WERI-Rb-1 (cell line): Measurements from ENCODE around the gene TM9SF4.

Source experiments
- DNase-seq: peaks from one replicate; pipeline ENCODE4 v3.0.0-alpha.2; 2020
- H3K27ac ChIP-seq: fragments of 250-450 bp; sonication (Bioruptor Pico); 2 replicates; pipeline ENCODE4 v1.5.1; 2020; ENCODE audit warnings: mild to moderate bottlenecking, moderate library complexity
- H3K27me3 ChIP-seq: fragments of 250-450 bp; sonication (Bioruptor Pico); 2 replicates; pipeline ENCODE4 v1.5.1; 2021; ENCODE audit warnings: mild to moderate bottlenecking, low read depth, moderate library complexity; ENCODE audit not compliant: insufficient read depth, severe bottlenecking
- H3K36me3 ChIP-seq: fragments of 250-450 bp; sonication (Bioruptor Pico); 2 replicates; pipeline ENCODE4 v1.5.1; 2020; ENCODE audit warnings: mild to moderate bottlenecking, moderate library complexity
- H3K4me3 ChIP-seq: 2 replicates; pipeline ENCODE4 v1.5.1; 2011; ENCODE audit warnings: low read depth, mild to moderate bottlenecking, control low read depth, low read length
- H3K9me3 ChIP-seq: fragments of 250-450 bp; sonication (Bioruptor Pico); 2 replicates; pipeline ENCODE4 v1.5.1; 2021; ENCODE audit warnings: mild to moderate bottlenecking, moderate library complexity; ENCODE audit not compliant: severe bottlenecking
- TF ChIP-seq, protein P1 (sequence below): IDR thresholded peaks from 2 replicates; pipeline ENCODE4 v1.5.1; 2011; ENCODE audit warnings: low read depth, mild to moderate bottlenecking, control low read depth, inconsistent platforms, low read length

The TM9SF4 gene

DNA sequence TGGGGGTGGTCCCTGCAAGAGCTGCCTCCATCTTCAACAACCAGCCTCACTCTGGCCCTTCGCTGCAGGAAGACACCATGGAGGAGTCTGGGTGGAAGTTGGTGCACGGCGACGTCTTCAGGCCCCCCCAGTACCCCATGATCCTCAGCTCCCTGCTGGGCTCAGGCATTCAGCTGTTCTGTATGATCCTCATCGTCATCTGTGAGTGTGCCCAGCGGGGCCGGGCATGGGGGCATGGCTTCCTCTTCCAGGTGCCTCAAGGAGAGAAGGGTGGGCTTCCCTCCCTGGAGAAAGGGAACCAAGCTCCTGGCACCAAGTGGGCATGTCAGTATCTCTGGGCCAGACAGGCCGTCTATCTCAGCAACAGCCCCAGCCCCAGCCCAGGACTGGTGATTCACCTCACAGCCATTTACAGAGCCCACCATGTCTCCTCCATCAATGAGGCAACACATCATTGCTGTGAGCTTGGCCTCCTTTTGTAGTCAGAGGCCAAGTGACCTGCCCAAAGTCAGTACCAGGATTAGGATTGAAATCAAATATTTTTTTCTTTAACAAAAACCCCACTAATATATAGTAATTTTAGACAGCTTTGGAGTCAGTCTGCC is 40.2 kb downstream of the TM9SF4 start:
- TF ChIP-seq, protein P1, sequence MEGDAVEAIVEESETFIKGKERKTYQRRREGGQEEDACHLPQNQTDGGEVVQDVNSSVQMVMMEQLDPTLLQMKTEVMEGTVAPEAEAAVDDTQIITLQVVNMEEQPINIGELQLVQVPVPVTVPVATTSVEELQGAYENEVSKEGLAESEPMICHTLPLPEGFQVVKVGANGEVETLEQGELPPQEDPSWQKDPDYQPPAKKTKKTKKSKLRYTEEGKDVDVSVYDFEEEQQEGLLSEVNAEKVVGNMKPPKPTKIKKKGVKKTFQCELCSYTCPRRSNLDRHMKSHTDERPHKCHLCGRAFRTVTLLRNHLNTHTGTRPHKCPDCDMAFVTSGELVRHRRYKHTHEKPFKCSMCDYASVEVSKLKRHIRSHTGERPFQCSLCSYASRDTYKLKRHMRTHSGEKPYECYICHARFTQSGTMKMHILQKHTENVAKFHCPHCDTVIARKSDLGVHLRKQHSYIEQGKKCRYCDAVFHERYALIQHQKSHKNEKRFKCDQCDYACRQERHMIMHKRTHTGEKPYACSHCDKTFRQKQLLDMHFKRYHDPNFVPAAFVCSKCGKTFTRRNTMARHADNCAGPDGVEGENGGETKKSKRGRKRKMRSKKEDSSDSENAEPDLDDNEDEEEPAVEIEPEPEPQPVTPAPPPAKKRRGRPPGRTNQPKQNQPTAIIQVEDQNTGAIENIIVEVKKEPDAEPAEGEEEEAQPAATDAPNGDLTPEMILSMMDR, result no peak
- Histone ChIP-seq H3K27me3 (no peaks in the 10 kb centered on the region), H3K36me3 (peaks cover 56% of the 10 kb centered on the region), H3K9me3 (no peaks in the 10 kb centered on the region), H3K27ac (no peak overlapping the region), H3K4me3 (no peak overlapping the region)
- DNase-seq, result no peak

DNA sequence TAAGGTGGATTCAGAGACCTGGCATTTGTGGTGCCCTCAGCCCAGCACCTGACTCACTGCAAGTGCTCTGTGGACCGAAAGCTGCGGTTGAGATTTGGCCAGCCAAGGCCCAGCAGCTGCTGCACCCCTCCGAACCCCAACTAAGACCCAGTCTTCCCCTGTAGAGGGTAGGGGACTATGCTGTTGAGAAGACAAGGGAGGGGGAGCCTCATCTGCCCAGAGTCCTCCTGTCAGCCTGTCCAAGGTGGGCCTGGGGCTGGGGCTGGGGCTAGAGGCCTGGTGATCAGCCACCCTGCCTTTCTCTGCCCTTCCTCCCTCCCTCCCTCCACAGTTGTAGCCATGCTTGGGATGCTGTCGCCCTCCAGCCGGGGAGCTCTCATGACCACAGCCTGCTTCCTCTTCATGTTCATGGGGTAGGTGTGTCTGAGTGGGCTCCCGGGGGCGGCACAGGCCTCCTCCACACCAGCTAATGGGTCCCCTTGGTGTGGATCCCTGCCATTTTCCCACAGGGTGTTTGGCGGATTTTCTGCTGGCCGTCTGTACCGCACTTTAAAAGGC is 40.9 kb downstream of the TM9SF4 start:
- Histone ChIP-seq H3K27me3 (no peaks in the 10 kb centered on the region), H3K27ac (no peak overlapping the region), H3K36me3 (peaks cover 54% of the 10 kb centered on the region), H3K4me3 (no peak overlapping the region), H3K9me3 (no peaks in the 10 kb centered on the region)
- TF ChIP-seq, protein P1, result no peak
- no peak for DNase-seq

DNA sequence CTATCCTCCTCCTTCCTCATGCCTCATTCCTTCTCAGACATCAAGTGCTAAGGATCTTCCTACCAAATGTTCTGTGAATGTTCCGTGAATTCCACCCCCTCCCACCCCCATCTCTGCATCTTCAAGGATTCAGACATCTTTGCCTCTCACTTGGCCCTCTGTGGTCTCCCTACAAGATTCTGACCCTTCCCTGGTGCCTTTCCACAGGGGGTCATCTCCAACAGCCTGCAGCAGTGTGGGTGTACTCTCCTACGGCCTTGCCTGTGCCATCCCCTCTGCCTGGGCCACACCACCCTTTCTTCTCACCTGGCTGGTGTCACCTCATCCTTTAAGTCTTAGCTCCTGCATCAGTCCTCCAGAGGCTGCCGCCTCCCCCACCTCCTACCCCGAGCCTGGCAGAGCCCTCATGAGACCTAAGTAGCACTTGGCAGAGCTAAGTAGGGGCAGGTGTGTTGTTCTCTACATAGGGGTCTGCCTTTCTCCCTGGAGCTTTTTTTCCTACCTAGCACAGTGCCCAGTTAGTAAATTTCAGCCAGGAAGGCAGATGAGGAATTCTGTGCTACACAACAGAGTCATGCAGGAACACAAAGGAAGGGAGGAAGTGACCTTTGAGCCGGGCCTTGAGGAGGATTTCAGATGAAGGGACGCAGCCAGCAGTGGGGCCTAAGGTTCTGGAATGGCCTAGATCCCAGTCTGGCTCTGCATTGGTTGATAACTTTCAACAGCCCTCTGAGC is 43.1 kb downstream of the TM9SF4 start:
- no peak for DNase-seq
- no peak overlapping the region for H3K27ac ChIP-seq
- TF ChIP-seq, protein P1, result no peak
- H3K4me3 ChIP-seq, result no peak overlapping the region
- peaks cover 39% of the 10 kb centered on the region for H3K36me3 ChIP-seq
- H3K9me3 ChIP-seq, result no peaks in the 10 kb centered on the region
- H3K27me3 ChIP-seq, result no peaks in the 10 kb centered on the region

DNA sequence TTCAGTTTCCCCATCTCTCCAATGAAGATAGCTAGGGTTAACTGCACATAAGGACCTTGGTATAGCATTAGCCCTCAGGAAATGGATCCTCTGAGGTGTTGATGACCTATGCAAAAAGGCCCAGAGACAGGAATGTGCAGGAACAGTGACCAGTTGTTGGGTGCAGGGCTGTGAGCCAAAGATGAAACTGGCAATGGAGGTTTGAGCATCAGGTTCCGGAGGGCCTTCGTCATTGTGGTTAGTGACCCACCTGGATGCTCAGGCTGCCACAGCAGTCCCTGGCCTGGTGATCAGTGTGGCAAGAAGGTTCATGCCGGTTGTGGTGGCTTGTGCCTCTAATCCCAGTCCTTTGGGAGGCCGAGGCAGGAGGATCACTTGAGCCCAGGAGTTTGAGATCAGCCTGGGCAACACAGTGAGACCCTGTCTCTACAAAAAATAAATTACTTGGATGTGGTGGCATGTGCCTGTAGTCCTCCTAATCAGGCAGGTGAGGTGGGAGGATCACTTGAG is 43.7 kb downstream of the TM9SF4 start:
- Histone ChIP-seq H3K36me3 (peaks cover 39% of the 10 kb centered on the region), H3K27me3 (no peaks in the 10 kb centered on the region), H3K9me3 (no peaks in the 10 kb centered on the region), H3K4me3 (no peak overlapping the region), H3K27ac (no peak overlapping the region)
- no peak for DNase-seq
- TF ChIP-seq, protein P1, result no peak

DNA sequence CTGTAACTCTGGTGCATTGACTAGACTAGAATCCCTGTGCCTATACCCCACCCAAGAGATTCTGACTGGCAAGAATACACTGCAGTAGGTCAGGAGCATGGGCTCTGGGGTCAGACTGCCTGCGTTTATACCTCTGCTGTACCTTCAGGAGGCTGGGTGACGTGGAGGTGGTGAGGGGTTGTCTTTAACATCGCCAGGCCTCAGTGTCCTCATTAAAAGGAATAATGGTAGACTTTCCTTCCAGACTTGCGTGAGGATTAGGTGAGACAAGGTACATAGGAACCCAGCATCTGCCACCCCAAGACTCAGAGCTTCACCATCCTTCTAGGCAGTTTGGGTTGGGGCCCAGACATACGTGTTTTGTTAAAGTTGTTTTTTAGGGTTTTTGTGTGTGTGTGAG is 44.3 kb downstream of the TM9SF4 start:
- TF ChIP-seq, protein P1, result no peak
- Histone ChIP-seq H3K27ac (no peak overlapping the region), H3K36me3 (peaks cover 42% of the 10 kb centered on the region), H3K27me3 (no peaks in the 10 kb centered on the region), H3K4me3 (no peak overlapping the region), H3K9me3 (no peaks in the 10 kb centered on the region)
- DNase-seq, result no peak
